Stimulated activated CD8-positive, alpha-beta memory T cell treated with anti-CD3 and anti-CD28 coated beads, Interleukin-7, amount 100 ng/mL, for 4 hours (primary cell): ENCODE results near the gene MAGI1.

ENCODE experiments used
- DNase-seq, 2 donors: peaks; one replicate each; pipeline ENCODE4 v3.0.0-alpha.2; 2020; ENCODE audit warnings: low read depth in 2 of 2

MAGI1 gene

DNA sequence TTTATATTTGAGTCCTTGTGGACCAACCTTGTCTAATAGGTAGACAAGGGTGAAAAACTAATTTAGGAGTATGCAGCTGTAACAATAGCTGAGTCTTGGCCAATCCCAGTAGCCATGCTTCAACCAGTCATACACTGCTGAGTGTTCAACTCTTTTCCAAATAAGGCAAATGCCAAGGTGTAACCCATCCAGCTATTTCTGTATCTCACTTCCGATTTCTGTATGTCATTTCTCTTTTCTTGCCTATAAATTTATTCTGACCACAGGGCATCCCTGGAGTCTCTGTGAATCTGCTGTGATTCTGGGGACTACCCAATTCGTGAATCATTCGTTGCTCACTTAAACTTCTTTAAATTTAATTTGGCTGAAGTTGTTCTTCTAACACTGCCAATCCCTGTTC lies 93.2 kb downstream of the MAGI1 start:
- DNase-seq = no peak

- DNase-seq = no peak
Measured at GRCh38 chr3:65944252-65944651, 94.5 kb downstream of the MAGI1 start.

DNA sequence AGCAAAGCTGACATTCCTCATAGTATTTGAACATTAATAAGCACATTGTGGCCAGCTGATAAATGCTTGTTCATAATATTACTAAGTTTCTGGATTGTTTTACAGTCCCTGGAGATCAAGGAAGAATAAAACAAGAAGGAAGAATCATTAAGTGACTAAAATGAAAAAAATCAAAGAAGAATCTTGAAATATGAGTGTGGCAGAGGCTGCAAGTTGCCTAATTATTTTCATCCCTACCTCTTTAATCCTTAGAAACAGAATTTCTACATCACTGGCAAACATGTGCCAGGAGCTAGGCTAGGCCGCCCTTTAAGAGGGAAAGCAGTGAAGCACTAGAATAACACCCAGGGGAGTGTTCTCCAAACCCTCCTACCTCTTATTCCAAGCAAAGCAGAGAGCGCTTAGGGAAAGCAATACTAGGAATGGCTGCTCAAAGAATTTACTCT lies 98.9 kb downstream of the MAGI1 start:
- DNase-seq = no peak

DNA sequence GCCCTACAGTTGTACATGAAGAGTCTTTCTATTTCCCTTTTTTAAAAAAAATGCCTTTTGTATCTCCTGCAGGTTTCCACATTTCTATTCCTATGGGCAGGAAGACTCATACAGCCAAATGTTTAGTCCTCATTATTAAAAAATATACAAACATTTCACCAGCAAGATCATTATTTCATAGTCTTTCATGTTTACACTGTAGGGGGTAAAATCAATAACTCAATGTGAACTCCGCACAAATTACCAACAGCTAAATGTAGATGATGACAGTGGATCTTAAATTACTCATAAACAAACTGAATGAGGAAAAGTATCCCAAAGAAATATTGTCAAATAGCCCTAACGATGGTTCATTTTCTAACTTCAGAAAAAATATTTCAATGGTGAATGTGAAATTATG lies 99.5 kb downstream of the MAGI1 start:
- DNase-seq = no peak

DNA sequence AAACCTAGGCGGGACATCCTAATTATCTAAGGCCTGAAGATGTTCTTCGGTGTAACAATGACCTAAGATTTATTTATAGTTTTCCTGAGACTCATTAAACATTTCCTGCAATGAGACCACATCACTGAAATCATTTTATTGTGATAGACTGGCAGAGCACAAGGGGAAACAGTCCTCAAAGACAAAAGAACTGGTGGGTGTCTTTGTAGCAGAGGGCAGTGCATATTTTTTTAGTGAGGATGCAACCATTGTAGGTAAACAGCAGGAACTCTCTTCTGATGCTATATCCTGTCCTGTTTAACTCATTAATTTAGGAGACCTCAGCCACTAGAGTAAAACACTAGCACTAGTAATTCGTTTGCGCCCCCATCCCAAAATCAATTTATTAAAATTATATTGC lies 100.0 kb downstream of the MAGI1 start:
- no peak for DNase-seq

- no peak for DNase-seq
Measured at GRCh38 chr3:65938147-65938546, 100.6 kb downstream of the MAGI1 start.

- DNase-seq = no peak
Measured at GRCh38 chr3:65936908-65937638, 101.6 kb downstream of the MAGI1 start.

DNA sequence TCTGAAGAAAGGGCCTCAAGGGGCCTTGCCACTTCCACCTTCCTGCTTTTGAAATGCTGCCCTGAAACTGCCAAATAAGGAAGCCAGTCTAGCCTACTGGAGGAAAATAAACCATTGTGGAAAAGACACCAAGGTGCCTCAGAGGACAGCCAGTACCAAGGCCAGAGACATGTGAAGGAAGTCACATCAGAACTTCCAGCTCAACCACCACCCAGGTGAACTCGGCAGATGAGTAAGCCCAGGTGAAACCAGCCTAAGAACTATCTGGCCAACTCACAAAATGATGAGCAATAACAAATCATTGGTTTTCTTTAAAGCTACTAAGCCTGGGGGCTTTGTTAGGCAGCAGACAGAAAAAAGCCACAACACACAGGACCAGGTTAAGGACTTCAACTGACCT lies 103.0 kb downstream of the MAGI1 start:
- no peak for DNase-seq

- no peak for DNase-seq
Measured at GRCh38 chr3:65930648-65931047, 108.1 kb downstream of the MAGI1 start.

- no peak for DNase-seq
Measured at GRCh38 chr3:65928110-65928509, 110.6 kb downstream of the MAGI1 start.

GRCh38 chr3:65927576-65927975 lies 111.1 kb downstream of the MAGI1 start:
- DNase-seq = no peak

DNA sequence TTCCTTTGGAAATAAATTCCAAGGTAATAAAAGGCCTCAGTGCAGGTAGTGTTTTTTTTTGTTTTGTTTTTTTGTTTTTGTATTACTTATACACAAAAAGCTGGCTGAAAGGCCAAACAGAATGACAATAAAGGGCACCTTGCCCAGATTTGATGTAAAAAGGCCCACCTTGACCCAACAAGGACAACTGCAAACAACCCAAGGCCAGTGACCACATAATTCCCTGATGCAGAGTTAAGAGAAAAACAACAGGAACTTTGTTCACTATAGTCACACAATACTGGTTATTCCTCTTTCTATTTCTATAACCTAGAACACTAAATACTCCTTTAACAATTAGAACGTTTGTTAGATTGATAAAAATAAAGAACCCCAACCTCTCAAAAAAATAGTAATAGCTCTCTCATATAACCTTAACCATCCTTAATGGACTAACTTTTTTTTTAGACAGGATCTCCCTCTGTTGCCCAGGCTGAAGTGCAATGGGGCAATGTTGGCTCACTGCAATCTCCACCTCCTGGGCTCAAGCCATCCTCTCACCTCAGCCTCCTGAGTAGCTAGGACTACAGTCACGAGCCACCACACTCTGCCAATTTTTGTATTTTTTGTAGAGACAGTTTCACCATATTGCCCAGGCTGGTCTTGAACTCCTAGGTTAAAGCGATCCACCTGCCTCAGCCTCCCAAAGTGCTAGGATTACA lies 113.3 kb downstream of the MAGI1 start:
- DNase-seq = no peak

DNA sequence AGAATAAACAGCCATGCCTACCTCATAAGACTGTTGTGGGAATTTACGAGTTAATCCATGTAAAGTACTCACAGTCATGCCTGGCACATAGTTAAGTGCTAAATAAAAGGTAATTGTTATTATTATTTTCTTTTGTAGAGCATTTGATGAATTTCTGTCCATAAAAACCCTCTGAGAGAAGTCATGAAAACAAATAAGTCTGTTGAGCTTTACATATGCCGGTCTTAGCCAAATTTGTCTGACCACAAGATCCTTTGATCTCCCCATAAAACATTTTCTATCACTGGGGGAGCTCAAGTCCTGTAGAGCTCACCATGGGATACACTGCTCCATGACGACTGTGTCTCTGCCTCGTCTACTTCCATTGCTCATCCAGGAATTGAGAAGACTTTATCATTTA lies 114.0 kb downstream of the MAGI1 start:
- DNase-seq = no peak

DNA sequence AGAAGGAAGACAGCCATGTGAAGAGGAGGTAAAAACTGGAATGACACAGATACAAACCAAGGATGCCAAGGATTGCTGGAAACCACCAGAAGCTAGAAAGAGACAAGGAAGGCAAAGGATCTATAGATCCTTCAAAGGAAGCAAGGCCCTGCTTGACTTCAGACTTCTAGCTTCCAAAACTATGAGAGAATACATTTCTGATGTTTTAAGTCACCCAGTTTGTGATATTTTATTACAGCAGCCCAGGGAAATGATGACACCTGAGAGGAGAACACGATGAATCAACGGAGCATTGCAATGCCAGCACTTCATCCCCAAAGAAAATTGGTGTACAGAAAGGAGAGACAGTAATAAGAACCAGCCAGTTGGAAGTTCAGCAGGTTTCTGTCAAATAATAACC lies 116.3 kb downstream of the MAGI1 start:
- no peak for DNase-seq

DNA sequence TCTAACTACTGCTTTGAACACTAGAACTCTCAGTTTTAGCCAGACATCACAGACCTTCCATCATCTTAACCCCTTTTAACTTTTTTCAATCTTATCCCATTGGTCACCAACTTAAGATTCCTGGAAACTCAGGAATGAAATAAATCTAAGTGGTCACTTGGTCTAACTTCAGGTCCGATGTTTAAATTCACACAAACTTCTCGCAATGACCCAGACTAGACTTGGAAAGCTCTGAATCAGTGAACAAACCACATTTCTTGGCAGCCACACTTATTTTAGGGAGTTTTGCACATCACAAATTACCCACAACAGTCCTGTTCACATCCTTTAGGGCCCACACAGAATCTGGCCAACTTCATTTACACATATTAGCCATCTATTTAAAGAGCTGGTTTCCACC lies 118.9 kb downstream of the MAGI1 start:
- DNase-seq = no peak

DNA sequence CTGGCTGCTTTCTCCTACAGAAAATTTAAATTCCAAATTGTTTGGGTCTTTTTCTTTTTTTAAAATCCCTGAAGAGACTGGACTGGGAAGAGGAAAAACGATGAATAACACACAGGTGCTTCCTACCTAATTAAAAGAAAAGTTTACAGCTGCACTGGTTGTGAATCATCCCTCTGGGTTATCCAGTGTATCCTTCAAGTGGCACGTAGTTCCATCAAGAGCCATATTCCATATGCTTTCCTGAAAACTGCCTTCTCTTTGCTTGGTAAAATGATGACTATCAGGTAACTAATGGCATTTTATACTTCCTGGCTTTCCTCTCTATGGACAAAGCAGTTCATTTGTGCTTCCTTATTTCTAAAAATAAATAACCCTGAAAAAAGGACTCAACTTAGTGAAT lies 123.2 kb downstream of the MAGI1 start:
- DNase-seq = no peak

DNA sequence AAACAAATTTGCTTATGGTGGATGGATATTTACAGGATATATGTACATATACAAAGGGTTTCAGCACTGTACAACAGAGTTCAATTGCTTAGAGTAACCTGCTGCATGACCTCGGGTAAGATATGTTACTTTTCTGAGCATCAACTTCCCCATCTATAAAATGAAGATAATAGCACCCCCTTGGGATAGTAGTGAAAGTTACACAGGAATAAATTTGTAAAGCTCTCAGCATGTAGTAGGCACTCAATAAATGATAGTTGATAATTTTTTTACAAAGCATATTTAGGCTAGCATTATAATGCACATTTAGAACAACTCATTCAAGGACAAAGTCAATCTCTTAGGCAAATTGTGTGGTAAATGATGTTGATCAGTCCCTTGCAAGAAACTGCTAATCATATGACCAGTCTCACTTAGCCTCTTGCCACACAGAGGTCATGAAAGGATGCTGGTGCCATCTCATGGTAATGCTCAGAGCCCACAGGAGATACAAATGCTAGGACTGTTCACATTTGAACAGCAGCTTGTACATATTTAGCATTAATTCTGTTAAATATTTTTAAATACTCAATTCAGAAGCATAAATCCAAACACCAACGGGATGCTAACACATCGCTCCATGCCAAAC lies 123.9 kb downstream of the MAGI1 start:
- DNase-seq = no peak

- DNase-seq = no peak
Measured at GRCh38 chr3:65914032-65914739, 124.5 kb downstream of the MAGI1 start.

- DNase-seq = no peak
Measured at GRCh38 chr3:65912647-65913046, 126.1 kb downstream of the MAGI1 start.

DNA sequence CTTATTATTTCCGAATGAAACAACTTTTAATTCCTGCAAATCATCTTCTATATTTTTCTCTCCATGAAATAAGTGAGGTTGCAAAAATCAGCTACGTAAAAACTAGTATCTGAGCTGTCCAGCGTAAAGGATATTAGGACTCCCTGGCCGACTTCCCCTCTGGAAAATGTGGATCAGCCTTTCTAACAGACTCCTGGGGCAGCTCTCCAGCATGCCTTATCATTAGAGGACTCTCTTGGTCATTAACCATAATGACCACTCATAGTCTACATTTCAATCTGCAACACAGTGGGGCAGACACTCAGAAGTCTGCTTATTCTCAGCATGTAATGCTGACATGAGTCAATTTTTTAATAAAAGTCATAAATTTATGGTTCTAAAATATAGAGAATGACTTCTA lies 130.1 kb downstream of the MAGI1 start:
- no peak for DNase-seq

- no peak for DNase-seq
Measured at GRCh38 chr3:65907232-65908130, 131.2 kb downstream of the MAGI1 start.
